Esophagus muscularis mucosa (tissue), 3 donors: ENCODE measurements around the gene DACT3.

Experiments
- POLR2A ChIP-seq: fragments of 450-650 bp; IDR thresholded peaks from one replicate; pipeline ENCODE4 v1.6.1; 2017; ENCODE audit warnings: antibody characterized with exemption, moderate library complexity, mild to moderate bottlenecking, low read depth
- TF ChIP-seq, protein P1 (sequence below), 3 experiments: fragments of 200-600 bp in 2 of 3; fragments of 450-650 bp in 1 of 3; sonication (generic) in 2 of 3; IDR thresholded peaks; one replicate each; pipeline ENCODE4 v1.5.1; 2017 to 2019; ENCODE audit warnings: antibody characterized with exemption in 3 of 3, mild to moderate bottlenecking in 2 of 3, moderate library complexity in 1 of 3

DNA sequence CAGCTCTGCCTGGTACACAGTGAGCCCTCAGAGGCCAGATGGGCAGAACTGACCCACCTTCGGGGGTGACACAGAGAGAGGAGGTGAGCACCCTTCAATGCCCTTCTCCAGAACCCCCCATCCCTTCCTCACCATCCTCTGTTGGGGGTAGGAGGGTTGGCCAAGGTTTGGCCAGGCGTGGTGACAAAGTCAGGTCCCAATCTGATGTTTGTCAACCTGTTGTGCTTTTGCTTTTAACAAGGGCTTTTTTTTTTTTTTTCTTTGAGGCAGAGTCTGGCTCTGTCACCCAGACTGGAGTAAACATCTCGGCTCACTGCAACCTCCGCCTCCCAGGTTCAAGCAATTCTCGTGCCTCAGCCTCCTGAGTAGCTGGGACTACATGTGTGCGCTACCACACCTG, 43.4 kb downstream of the DACT3 start:
- TF ChIP-seq, protein P1, sequence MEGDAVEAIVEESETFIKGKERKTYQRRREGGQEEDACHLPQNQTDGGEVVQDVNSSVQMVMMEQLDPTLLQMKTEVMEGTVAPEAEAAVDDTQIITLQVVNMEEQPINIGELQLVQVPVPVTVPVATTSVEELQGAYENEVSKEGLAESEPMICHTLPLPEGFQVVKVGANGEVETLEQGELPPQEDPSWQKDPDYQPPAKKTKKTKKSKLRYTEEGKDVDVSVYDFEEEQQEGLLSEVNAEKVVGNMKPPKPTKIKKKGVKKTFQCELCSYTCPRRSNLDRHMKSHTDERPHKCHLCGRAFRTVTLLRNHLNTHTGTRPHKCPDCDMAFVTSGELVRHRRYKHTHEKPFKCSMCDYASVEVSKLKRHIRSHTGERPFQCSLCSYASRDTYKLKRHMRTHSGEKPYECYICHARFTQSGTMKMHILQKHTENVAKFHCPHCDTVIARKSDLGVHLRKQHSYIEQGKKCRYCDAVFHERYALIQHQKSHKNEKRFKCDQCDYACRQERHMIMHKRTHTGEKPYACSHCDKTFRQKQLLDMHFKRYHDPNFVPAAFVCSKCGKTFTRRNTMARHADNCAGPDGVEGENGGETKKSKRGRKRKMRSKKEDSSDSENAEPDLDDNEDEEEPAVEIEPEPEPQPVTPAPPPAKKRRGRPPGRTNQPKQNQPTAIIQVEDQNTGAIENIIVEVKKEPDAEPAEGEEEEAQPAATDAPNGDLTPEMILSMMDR (IDR thresholded peaks at IDR 0.05) = no peak
- TF ChIP-seq POLR2A = no peak
